RPMI8226 (cell line): Measurements from ENCODE around the gene FASTKD3.

Experiments
- DNase-seq: peaks from one replicate; pipeline ENCODE4 v3.0.0-alpha.2; 2015

Gene FASTKD3

GRCh38 chr5:7846327-7846726, 22.5 kb downstream of the FASTKD3 start:
- DNase-seq = no peak

GRCh38 chr5:7845557-7845956, 23.3 kb downstream of the FASTKD3 start:
- no peak for DNase-seq

DNA sequence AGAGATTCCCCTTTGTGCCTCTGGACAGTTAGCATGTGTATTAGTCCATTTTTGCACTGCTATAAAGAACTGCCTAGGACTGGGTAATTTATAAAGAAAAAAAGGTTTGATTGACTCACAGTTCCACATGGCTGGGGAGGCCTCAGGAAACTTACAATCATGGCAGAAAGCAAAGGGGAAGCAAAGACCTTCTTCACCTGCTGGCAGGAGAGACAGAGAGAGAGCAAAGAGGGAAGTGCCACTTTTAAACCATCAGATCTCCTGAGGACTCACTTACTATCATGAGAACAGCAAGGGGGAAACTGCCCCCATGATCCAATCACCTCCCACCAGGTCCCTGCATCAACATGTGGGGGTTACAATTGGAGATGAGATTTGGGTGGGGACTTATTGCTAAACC, 23.9 kb downstream of the FASTKD3 start:
- no peak for DNase-seq

GRCh38 chr5:7842531-7842930, 26.3 kb downstream of the FASTKD3 start:
- no peak for DNase-seq

DNA sequence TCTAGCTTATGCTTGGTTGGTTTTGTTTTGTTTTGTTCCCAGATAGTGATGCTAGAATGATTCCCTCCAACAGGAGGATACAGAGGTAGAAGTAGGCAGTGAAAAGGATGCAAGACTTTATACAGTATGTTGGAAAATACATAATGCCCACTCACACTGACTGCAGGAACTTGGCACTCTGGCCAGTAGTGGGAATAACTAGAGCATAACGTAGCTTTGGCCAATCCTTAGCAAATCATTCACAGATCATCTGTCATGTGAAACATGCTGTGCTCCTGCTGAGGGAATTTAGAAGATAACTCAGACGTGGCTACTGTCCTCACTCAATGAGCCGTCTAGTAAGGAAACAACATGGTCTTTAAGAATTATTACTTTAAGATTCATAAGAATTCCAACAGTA, 31.4 kb downstream of the FASTKD3 start:
- no peak for DNase-seq

GRCh38 chr5:7834982-7835381, 33.8 kb downstream of the FASTKD3 start:
- no peak for DNase-seq

GRCh38 chr5:7828269-7828668, 40.6 kb downstream of the FASTKD3 start:
- DNase-seq = no peak

GRCh38 chr5:7827610-7828009, 41.2 kb downstream of the FASTKD3 start:
- no peak for DNase-seq

DNA sequence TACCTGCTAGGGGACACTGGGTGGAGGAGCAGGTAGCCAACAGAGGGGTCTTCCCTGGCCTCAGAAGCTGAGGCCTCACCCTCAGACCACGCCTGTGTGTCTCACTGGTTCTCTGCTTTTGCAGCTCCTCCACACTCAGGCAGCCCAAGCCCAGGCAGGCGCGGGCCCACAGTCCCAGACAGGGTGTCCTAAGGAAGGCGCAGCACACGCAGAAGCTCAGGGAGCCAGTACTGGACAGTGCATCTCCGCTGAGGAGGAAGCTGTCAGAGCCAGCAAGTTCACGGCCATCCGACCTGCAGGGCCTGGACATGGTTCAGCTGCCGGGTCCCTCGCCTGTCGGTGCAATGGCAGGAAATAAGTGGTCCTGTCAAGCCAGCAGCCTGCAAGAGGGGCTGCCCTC, 43.2 kb downstream of the FASTKD3 start:
- no peak for DNase-seq

DNA sequence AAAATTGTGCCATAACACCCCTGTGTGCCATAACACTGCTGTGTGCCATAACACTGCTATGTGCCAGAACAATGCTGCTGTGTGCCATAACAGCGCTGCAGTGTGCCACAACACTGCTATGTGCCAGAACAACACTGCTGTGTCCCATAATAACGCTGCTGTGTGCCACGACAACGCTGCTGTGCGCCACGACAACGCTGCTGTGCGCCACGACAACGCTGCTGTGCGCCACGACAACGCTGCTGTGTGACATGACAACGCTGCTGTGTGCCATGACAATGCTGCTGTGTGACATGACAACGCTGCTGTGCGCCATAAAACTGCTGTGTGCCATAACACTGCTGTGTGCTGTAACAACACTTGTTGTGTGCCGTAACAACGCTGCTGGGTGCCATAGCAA, 43.8 kb downstream of the FASTKD3 start:
- no peak for DNase-seq

DNA sequence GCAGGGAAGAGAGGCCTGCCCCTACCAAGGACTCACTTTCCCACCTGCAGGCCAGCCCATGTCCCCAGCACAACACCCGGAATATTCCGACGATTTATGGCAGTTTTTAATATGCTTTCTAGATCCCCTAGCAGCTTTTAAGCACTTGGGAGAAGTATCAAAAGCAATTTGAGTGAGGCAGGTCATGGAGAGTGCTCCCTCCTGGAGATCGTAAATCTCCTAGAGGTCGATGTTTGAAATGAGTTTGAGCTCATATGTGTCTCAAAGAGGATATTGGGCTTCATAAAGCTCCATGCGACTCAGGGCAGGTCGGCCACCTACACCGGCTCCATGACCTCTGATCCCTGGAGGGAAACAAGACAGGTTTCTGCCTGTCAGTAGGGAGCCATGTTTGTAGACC, 45.2 kb downstream of the FASTKD3 start:
- no peak for DNase-seq

DNA sequence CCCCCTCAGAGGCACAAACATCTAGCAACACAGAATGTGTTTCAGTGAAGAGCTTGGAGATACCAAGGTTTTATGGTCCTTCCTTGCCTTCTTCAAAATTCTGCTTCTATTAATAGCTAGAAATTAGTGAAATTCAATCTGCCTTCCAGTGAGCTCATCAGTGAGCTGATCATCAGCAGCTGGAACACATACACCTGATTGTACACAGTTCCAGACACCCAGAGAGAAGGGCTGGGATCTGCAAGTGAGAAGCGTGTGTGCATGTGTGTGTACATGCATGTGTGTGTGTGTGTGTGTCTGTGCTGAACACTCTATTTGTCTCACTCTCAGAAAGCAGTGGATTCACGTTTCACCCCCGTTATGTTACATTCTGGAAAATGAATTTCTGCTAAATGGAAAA, 46.4 kb downstream of the FASTKD3 start:
- DNase-seq = no peak

DNA sequence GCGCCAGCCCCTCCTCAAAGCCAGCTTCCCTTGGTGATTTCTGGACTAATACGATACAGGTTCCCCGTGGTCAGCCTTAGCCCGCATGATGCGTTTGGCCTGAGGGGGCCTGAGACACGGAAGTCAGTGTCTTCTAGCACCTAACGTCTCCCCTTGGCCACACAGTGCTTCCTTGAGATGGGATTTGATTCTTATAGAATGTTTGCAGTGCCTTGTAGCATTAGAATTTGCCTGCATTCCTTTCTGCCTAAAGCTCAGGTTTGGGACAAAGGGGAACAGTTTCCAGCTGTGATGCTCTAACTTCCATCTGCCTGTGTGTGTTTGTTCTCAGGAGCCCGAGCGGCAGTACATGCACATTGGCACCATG, 52.3 kb downstream of the FASTKD3 start:
- DNase-seq = no peak

DNA sequence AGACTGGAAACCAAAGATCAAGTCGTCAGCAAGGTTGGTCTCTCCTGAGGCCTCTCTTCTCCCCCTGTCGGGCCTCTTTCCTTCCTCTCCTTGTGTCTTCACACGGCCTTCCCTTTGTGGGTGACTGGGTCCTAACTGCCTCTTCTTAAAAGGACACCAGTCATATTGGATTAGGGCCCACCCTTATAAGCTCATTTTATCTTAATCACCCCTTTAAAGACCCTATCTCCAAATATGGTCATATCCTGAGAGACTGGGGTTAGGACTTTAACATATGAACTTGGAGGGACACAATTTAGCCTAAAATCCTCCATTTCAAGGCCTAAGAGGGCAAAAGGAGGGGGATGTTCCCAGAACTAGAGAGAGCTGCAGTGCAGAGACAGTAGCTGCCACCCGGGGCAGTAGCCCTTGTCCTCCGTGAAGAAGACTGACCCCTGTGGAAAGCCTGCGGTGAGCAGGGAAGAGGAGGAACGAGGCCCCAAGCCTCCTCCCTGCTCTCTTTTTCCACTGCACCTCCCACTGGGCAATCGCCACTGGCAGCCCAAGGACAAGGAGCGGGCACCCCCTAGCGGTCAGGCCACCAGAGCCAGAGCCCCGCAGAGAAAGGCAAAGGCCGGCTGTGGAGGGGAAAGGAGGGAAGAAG, 52.8 kb downstream of the FASTKD3 start:
- DNase-seq = peak; percentile 64

GRCh38 chr5:7814816-7815215, 54.0 kb downstream of the FASTKD3 start:
- DNase-seq = no peak

DNA sequence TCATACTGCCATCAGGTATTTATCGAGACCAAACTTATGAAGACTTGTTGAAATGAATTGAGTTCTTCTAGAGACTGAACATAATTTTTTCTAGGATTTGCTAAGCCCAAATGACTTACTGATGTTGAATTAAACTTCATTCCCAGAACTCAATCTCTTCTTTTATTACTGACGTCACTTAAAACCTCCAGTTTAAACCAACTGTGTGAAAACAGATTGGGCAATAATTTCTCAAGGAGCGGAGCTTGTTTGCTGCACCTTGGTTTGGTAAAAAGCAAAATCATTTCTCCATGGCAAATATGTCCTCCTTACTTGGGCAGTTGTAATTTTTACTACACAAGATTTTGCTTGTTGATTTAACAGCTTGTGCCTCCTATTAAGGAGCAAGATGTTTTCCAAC, 55.3 kb downstream of the FASTKD3 start:
- no peak for DNase-seq

DNA sequence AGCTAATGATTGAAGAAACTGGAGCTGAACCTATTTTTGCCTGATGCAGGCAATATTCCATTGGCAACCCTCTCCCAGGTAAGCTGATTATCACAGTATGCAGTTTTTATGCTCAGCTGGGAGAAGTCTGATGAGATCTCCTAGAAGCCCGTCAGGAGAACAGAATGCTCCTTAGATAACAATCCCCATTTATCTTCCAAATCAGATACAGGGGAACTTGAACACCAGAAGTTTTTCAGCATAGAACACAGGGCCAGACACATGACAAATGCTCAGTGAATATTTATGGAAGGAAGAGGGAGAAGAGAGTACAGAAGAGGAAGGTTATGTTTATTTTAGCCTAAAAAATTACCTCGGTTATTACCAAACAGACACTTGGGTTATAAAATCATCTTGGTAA, 55.8 kb downstream of the FASTKD3 start:
- DNase-seq = no peak

DNA sequence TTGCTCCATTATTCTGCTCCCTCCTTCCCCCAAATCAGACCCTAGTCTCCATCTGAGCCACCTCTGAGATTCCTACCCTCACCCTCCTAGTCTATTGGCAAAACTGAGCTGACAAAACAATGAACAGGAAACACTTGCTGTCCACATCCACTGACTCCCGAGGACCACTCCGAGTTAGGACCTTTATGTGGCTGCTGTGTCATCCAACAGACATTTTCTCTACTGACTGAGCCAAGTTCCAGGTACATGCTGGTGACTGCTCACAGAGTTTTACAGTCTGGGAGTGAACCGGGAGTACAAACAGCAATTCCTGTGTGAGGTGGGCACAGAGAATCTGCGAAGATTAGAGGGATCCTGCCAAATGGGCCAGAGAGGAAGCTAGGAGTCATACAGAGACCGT, 57.1 kb downstream of the FASTKD3 start:
- DNase-seq = no peak
